Measurements from ENCODE around the gene IL5RA. TPM values are rescaled to one million over a fixed set of nuclear protein-coding genes. Genes with fewer than 3 reads are reported as not detected.

The IL5RA gene
- total RNA-seq, 1 experiment from 2014 or later = not detected

- DNase-seq (ENCODE audit: low spot score) = peak; percentile 85
Measured at GRCh38 chr3:3065876-3066275, 44.3 kb downstream of the IL5RA start.

DNA sequence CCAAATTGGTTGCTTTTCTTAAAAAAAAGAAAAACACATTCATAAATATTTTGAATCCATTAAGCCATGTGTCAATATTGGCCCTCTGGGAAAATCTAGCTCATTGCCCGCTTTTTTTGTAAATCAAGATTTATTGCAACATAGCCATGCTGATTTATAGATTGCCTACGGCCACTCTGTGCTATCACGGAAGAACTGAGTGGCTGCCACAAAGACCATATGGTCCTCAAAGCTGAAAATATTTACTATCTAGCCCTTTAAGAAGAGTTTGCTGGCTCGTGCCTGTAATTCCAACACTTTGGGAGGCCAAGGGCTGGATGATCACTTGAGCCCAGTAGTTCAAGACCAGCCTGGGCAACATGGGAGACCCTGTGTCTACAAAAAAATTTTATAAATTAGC is 45.9 kb downstream of the IL5RA start:
- DNase-seq (ENCODE audit: low spot score) = no peak

DNA sequence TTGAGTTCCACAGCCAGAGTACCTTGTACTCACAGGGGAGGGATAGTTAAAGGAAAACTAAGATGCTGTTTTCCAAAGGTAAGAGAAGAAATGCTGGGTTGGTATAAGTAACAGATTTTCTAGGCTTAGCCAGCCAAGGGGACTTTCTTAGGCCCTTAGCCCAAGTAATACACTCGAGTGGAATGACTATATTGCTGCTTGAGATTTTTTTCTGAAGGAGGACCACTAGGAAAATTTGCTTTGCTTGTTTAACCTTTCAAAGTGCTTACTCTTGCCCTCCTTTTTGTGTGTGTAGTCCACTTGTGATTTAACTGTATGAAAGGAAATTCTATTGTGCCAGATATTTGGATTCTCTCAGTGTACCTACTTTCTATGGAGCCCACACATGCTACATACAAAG is 50.5 kb downstream of the IL5RA start:
- DNase-seq (ENCODE audit: low spot score) = no peak

- DNase-seq (ENCODE audit: low spot score) = peak; percentile 63
Measured at GRCh38 chr3:3053974-3054373, 56.2 kb downstream of the IL5RA start.

DNA sequence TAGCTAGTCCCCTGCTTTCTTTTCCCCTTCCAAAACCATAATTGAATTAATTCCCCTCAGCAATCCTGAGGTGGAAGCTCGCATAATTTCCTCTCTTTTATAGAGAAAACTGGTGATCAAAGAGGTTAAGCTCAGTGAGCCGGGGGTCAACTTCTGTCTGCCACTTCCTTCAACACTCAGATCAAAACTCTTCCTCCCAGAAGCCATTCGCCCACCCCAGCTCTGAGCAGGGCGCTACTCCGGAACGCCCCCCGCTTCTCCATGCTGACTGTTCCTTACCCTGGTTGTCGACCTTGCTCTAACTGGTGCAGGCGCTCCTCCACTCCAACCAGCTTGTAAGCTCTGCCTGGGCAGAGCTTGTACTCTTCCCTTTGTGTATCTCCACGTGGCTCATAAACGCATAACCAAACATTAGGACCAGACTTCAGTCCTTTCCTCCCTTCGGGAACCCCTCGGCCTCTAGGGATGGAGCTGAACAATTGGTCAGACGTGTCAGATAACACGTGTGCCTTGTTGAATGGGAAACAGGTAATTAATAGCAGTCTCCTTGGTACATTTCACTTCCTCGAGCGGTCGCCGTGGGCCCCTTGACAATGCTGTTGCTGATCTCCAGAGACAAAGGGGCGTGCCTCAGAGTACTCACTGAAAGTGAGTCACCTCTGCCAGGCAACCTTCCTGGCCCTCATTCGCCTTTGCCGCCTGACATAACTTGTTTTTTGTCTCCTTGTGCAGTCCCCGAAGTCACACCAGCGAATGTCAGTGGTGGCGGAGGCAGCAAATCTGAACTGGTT is 71.8 kb downstream of the IL5RA start:
- peak; percentile 60 for DNase-seq (ENCODE audit: low spot score)

GRCh38 chr3:3037156-3037555 is 73.0 kb downstream of the IL5RA start:
- DNase-seq (ENCODE audit: low spot score) = no peak

DNA sequence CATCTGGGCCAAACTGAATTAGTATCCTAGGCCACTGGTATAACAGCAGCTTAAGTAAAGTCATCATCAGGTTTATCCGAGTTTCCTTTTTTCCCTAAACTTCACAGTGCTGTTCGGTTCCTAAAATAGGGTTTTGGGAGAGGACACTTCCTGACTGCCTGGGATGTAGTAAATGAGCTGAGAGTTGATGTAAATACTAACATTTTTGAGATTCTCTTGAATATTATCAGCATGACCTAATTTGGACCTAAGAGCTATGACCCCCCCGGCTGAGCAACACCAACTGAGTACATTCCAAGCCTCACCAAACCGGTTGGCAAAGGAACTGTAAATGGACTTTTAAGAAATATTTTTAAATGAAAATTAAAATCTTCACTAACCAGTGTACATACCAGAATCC is 78.8 kb downstream of the IL5RA start:
- peak; percentile 8 for DNase-seq (ENCODE audit: low spot score)

- no peak for DNase-seq (ENCODE audit: low spot score)
Measured at GRCh38 chr3:3027976-3028567, 82.1 kb downstream of the IL5RA start.

- DNase-seq (ENCODE audit: low spot score) = no peak
Measured at GRCh38 chr3:3023111-3023745, 86.9 kb downstream of the IL5RA start.

- DNase-seq (ENCODE audit: low spot score) = no peak
Measured at GRCh38 chr3:3020209-3020608, 90.0 kb downstream of the IL5RA start.

Other genes starting within 250 kb of the IL5RA start
- gene TRNT1, start 16.6 kb upstream of the IL5RA start, total RNA-seq (2014; rRNA removed; shearing (Covaris generic)) = 27.6 and 30.3 TPM in 2 replicates
- gene CRBN, start 69.3 kb upstream of the IL5RA start, total RNA-seq (2014; rRNA removed; shearing (Covaris generic)) = 43.2 and 52.3 TPM in 2 replicates